K562 treated with DMSO at 1 percent for 12 hours (cell line): ENCODE measurements around the gene ZFYVE21. TPM values are rescaled to one million over a fixed set of nuclear protein-coding genes. Genes with fewer than 3 reads are reported as not detected.

ENCODE experiments used
- total RNA-seq: library from RNA; unstranded; fragments of 300-600 nt; gene quantifications from 2 replicates; pipeline ENCODE4 v1.2.3, GENCODE V29; 2022; ENCODE audit not compliant: insufficient read depth

The ZFYVE21 gene
- 12.5 and 21.2 TPM in 2 replicates for total RNA-seq

DNA sequence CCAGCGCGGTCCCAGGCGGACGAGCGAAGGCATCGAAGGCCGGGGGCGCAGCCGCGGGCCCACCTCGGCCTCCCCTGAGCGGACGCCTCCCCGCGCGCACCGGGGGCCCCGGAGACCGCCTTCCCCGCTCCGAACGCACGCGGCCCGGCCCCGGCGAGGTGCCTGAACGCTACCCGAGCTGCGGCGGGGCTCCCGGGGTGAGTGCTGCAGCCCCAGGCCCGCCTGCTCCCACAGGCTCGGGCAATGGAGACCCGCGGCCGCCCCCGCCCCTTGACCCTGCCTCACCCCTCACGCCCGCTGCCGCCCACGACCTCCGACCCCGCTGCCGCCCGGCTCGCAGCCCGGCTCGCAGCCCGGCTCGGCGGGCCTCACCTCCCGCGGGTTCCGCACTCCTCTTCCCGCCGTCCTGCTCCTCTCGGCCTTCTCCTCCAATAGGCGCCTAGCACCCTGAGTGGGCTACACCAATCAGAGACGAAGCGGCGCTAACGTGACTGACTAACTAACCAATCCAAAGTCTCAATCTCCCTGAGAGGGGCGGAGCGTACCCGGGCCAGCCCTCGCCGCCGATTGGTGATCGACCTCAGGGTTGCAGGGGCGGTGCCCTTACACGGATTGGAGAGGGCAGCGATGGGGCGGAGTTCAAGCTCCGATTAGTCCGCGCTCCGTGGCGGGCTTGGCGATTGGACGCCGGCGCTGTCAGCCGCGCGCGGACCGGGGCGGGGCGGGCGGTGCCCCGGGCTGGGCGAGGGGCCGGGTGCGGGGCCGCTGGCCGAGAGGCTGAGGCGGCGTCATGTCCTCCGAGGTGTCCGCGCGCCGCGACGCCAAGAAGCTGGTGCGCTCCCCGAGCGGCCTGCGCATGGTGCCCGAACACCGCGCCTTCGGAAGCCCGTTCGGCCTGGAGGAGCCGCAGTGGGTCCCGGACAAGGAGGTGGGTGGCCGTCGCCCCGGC lies at the start of gene ZFYVE21, which contains the start of gene XRCC3:
Gene ZFYVE21 (plus strand): TSS at position 759 of the 949 bp plus-strand sequence. CDS start 32 bp downstream, at position 791.
Gene XRCC3 (minus strand): TSS at position 400 of the 949 bp plus-strand sequence. CDS start 4,364 bp downstream, outside the sequence.

Other genes with a start within 250 kb of the ZFYVE21 start
- gene CKB, start 193.0 kb upstream of the ZFYVE21 start, total RNA-seq, result 267 and 339 TPM in 2 replicates
- 4.1 and 4.9 TPM in 2 replicates for gene TRMT61A, start 186.6 kb upstream of the ZFYVE21 start, total RNA-seq
- gene BAG5, start 153.2 kb upstream of the ZFYVE21 start, total RNA-seq, result 4.7 and 11.2 TPM in 2 replicates
- gene COA8, start 152.8 kb upstream of the ZFYVE21 start, total RNA-seq, result 36.0 and 49.4 TPM in 2 replicates
- gene KLC1, start 86.6 kb upstream of the ZFYVE21 start, total RNA-seq, result 68.2 and 148 TPM in 2 replicates
- gene XRCC3, start 359 bp upstream of the ZFYVE21 start, total RNA-seq, result 22.9 and 23.2 TPM in 2 replicates
- 2.3 and 3.0 TPM in 2 replicates for gene PPP1R13B, start 131.8 kb downstream of the ZFYVE21 start, total RNA-seq
- gene TDRD9, start 212.6 kb downstream of the ZFYVE21 start, total RNA-seq, result not detected in 2 replicates
- not detected in 2 replicates for gene RD3L, start 226.7 kb downstream of the ZFYVE21 start, total RNA-seq